HG03280 (cell line): ENCODE measurements around the gene RNF8.

Experiments
- ATAC-seq: cut with Tn5 transposase; IDR thresholded peaks from one replicate; pipeline ENCODE4 v1.9.1; 2021; ENCODE audit warnings: mild to moderate bottlenecking, moderate library complexity; ENCODE audit not compliant: unreplicated experiment

The RNF8 gene

DNA sequence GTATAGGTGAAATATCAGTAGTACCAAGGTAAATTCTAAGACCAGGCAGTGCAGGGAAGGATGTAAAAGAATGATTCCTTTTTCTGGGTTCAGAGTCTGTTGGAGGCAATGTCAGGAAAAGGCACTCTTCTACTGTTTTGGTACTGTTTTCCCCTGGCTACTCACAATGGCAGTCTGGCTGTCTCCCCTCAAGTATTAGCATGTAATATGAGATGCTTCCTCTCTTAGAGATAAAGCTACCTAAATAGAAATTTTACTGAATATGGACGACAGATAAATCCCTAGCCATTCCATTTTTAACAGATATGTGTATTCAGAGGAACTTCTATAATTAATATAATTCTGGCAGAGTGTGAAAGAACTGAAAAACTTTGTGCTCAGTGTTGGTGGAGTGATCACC is 3.5 kb downstream of the RNF8 start:
- no peak for ATAC-seq

DNA sequence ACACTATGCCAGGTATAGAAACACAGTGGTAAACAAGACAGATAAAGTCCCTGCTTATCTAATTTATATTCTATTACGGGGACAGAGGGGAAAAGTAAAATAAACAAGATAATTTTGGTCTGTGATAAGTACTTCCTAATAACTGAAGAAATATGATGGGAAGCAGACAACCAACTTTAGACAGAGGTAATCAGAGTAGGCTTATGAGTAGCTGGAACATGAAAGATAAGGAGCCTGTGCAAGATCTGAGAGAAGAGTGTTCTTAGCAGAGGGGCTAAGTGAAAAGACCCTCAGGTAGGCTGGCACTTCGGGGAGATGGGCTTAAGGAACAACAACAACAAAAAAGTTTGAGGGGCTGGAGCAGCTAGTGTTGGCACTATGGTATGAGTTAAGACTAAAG is 4.1 kb downstream of the RNF8 start:
- no peak for ATAC-seq

DNA sequence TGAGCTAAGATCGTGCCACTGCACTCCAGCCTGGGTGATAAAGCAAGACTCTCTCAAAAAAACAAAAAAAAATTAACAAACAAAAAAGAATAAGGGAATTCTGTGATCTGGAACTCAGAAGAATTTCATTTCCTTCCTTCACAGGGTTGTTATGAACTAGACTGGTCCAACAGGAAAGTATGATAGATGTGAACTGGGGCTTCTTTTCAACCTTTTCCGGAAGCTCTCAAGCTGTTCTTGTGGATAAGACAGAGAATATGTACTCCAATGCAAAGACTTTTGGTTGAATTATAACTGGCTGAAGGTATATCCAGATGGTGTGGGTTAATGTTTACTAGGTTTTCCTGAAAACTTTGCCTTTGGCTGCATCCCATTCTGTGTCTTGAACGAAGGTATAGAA is 5.3 kb downstream of the RNF8 start:
- no peak for ATAC-seq

GRCh38 chr6:37362101-37362828 is 8.5 kb downstream of the RNF8 start:
- no peak for ATAC-seq

- no peak for ATAC-seq
These were observed 12.0 kb downstream of the RNF8 start for GRCh38 chr6:37365791-37366190.

GRCh38 chr6:37366910-37367309 is 13.1 kb downstream of the RNF8 start:
- no peak for ATAC-seq

- no peak for ATAC-seq
These were observed 15.2 kb downstream of the RNF8 start for GRCh38 chr6:37368961-37369320.

GRCh38 chr6:37369321-37370201 is 15.8 kb downstream of the RNF8 start:
- ATAC-seq: no peak

- no peak for ATAC-seq
These were observed 17.6 kb downstream of the RNF8 start for GRCh38 chr6:37371154-37372083.

DNA sequence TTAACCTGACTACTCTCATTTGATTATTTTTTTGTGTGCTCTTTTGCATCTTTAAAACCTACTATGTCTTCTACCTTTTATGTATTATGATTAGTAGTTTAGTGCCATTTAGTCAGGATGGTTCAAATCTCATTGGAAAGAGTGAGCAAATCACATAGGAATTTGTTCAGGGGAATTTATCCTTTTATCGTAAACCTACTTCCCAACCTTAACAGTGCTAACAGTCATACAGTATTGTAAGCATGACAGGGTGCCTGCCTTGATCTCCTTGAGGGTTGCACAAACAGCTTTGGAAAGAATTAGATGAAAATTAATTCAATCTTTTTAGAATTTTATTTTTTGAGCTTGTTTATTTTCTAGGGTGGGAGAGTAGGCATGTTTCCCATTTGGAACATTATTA is 18.3 kb downstream of the RNF8 start:
- ATAC-seq: no peak

DNA sequence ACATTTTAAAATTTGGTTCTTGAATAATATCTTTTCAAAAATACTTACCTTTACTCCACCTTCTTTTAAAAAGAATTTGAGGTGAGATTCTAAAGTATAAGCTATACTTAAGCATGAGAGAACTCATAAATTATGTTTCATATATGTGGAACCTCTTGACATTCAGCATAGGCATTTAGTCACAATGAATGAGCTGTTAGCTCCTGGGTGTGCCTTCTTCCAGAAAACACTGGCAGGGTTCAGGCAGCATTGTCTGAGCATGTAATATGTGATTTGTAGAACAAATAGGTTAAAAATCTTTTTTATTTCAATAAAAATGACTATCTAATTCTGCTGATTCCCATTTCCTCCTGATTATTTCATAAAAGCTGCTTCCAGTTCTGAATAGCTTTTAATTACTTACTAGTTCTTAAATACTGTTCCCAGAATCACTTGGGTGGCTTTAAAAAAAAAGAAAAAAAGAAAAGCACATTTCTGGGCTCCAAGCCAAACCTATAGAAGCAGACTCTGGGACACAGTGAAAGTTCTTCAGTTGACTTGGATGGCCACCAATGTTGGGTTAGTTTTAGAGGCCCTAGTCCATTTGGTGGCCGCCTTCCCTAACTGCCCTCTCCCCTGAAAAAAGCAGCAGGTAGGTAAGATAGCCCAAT is 20.2 kb downstream of the RNF8 start:
- no peak for ATAC-seq

GRCh38 chr6:37375376-37375775 is 21.6 kb downstream of the RNF8 start:
- no peak for ATAC-seq

DNA sequence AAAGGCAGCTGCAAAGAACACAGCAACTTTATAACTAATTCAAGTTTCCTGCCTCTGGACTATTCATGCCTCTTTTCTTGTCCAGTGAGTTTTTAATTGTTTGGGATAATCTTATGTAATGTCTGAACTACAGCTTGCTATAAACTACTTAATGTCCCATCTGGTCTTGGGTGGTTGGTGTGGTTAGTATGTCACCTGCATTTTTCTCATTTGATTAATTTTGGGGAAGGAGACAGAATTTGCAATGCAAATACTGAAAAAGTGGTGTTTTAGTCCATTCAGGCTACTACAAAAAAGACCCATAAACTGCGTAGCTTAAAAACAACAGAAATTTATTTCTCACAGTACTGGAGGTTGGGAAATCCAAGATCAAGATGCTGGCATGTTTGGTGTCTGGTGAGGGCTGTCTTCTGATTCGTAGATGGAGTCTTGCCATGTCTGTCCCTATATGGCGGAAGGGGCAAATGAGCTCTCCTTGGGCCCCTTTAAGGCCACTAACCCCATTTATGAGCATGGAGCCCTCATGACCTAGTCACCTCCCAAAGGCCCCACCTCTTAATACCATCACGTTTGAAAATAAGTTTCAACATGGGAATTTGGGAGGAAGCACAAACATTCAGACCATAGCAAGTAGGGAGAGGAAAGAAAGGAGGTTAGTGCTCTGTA is 22.4 kb downstream of the RNF8 start:
- no peak for ATAC-seq

DNA sequence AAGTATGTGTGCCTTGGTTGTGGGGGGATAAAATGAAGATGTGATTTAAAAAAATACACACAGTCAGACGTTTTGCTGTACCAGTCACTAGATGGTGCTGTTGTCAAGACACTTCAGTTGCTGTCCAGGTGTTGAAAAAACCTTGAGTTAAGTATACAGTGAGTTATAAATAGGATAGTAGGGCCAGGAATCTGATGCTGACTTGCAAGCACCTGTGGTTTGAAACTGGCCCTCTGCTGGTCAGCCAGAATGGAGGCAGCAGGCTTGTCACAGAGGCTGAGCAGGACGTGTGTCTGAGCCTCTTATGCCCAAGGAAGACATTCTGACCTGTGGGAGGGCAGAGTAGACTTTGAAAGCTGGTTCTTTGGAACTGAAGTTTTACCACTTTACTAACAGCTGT is 27.8 kb downstream of the RNF8 start:
- ATAC-seq: peak; percentile 54

DNA sequence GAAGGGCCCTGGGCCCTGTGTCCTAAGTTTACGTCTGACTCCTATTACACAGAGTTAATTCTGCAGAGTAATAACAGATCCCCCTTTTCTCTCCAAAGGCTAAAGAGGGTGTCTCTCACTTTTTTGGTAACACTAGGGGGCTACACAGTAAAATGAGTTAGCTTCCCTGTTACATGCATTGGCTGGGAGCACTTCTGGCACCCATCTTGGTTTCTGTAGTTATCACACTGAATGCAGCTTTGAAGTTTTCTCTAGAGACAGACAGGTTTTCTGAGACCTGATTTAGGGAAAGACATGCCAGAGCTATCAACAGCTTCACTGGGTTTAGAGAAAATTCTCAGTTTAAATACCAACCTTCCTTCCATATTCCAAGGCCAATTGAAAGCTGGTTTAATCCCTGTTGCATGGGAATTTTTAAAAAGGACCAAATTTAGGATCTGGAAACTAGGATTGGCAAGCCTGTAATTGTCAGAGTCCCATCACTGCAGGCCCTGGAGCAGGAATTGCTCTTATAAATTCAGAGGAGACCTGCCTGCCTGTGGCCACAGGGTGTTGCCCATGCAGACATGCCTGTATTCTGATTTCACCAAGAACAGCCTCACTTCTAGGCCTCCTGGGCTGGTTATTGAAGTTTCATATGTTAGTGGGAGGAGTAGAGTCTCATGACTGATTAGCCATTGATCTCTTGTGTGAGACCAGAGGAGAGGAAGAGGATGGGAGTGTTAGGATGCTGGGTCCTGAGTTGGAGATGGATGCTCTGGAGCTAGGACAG is 29.4 kb downstream of the RNF8 start:
- no peak for ATAC-seq

GRCh38 chr6:37388578-37388977 is 34.8 kb downstream of the RNF8 start:
- no peak for ATAC-seq

GRCh38 chr6:37389857-37390256 is 36.1 kb downstream of the RNF8 start:
- no peak for ATAC-seq

DNA sequence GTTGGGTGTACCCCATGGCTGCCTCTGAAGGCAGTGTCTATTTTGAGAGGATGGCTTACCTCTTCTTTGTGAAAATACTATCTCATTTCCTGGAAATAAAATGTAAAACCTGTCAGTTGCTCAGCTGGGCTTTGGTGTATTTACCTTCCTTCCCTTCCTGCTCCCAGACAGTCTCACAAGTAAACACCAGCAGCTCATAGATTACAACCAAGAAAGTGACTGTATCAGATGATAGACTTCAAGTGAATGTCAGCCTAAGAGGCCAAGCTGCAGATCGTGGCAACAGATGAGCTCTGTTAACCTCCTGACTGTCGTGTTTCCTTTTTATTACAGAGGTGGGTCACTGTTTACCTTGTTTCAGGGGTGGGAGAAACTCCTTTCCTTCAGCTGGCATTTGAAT is 37.3 kb downstream of the RNF8 start:
- no peak for ATAC-seq

DNA sequence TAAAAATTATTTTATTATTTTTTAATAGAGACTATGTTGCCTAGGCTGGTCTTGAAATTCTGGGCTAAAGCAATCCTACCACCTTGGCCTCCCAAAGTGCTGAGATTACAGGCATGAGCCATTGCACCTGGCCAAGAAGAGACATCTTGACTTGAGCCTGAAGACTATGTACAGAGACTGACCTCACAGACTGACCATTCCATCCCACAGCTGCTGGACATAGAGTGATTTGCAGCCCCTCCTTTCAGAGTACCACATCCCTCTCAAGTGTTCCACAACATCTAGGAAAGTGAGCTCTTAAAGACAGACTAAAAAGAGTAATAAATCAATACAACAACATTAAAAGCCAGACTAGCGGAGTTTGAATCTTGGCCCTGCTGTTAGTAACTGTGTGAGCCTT is 39.0 kb downstream of the RNF8 start:
- no peak for ATAC-seq
